ENCODE measurements around the gene ABCA12. TPM values are rescaled to one million over a fixed set of nuclear protein-coding genes. Genes with fewer than 3 reads are reported as not detected.

ABCA12 gene
- polyA plus RNA-seq, 1 donor = 0.06 TPM

DNA sequence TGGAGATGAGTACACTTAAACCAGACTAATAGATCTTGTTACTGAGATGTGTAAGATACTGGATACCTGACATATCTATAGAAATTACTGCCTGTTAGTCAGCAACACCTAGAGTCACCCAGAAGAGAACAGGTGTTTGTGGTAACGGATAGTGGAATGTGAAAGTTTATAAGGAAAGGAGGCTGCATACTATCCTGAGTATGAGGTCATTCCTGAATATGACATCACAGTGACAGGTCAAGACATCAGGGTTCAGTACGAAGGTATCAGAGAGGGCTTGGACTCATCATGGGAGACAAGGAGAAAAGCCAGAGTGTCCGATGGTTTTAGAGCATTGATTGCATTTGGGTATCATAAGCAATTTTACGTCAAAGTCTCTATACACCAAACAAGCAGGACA is 55.3 kb downstream of the ABCA12 start:
- Histone ChIP-seq H3K27ac (ENCODE audit: low read length) (no peak overlapping the region), H3K36me3 (ENCODE audit: control insufficient read depth, insufficient read depth, low read length) (no peaks in the 10 kb centered on the region), H3K9me3 (ENCODE audit: control insufficient read depth, low read depth, low read length) (no peaks in the 10 kb centered on the region), H3K27me3 (ENCODE audit: control insufficient read depth, insufficient read depth, low read length) (no peaks in the 10 kb centered on the region), H3K4me3 (ENCODE audit: low read length) (no peak overlapping the region), H3K4me1 (ENCODE audit: control insufficient read depth, insufficient read depth, low read length) (no peaks in the 10 kb centered on the region)
- DNase-seq = no peak
- 80% methylated on average over 1 of the region's 4 CpGs for WGBS (ENCODE audit: insufficient coverage, low lambda C conversion rate)

- no peaks in the 10 kb centered on the region for H3K9me3 ChIP-seq (ENCODE audit: control insufficient read depth, low read depth, low read length)
- no peaks in the 10 kb centered on the region for H3K36me3 ChIP-seq (ENCODE audit: control insufficient read depth, insufficient read depth, low read length)
- H3K4me1 ChIP-seq (ENCODE audit: control insufficient read depth, insufficient read depth, low read length) = no peaks in the 10 kb centered on the region
- no peak overlapping the region for H3K4me3 ChIP-seq (ENCODE audit: low read length)
- no peak overlapping the region for H3K27ac ChIP-seq (ENCODE audit: low read length)
- no peaks in the 10 kb centered on the region for H3K27me3 ChIP-seq (ENCODE audit: control insufficient read depth, insufficient read depth, low read length)
- DNase-seq = no peak
These were observed 56.0 kb downstream of the ABCA12 start for GRCh38 chr2:215082446-215082845.

- no peak for DNase-seq
- H3K36me3 ChIP-seq (ENCODE audit: control insufficient read depth, insufficient read depth, low read length) = no peaks in the 10 kb centered on the region
- H3K9me3 ChIP-seq (ENCODE audit: control insufficient read depth, low read depth, low read length) = no peaks in the 10 kb centered on the region
- 100% methylated on average over 1 of the region's 4 CpGs for WGBS (ENCODE audit: insufficient coverage, low lambda C conversion rate)
- no peak overlapping the region for H3K4me3 ChIP-seq (ENCODE audit: low read length)
- H3K27me3 ChIP-seq (ENCODE audit: control insufficient read depth, insufficient read depth, low read length) = no peaks in the 10 kb centered on the region
- H3K27ac ChIP-seq (ENCODE audit: low read length) = no peak overlapping the region
- no peaks in the 10 kb centered on the region for H3K4me1 ChIP-seq (ENCODE audit: control insufficient read depth, insufficient read depth, low read length)
These were observed 57.9 kb downstream of the ABCA12 start for GRCh38 chr2:215080545-215080944.

DNA sequence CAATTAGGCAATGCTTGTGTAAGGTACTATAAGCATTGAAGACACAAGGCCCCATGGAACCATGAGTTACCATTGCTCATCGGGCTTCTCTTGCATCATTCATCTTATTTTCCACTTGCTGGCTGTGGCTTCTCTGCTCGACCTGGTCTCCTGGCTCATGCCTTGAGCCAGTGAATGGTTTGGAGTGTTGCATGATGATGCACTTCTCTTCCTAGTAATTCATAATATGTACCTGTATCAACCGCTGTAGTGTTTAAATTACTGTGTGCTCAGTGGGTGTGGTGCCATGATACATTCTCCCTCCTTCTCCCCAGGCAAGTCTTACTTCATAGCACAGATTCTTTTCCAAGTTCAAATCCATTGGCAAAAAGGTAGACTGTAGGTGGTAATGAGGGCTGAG is 66.8 kb downstream of the ABCA12 start:
- Histone ChIP-seq H3K4me3 (ENCODE audit: low read length) (no peak overlapping the region), H3K9me3 (ENCODE audit: control insufficient read depth, low read depth, low read length) (no peaks in the 10 kb centered on the region), H3K4me1 (ENCODE audit: control insufficient read depth, insufficient read depth, low read length) (no peaks in the 10 kb centered on the region), H3K27me3 (ENCODE audit: control insufficient read depth, insufficient read depth, low read length) (no peaks in the 10 kb centered on the region), H3K27ac (ENCODE audit: low read length) (no peak overlapping the region), H3K36me3 (ENCODE audit: control insufficient read depth, insufficient read depth, low read length) (no peaks in the 10 kb centered on the region)
- WGBS (ENCODE audit: insufficient coverage, low lambda C conversion rate) = no CpG with 5 or more reads among the region's 3 CpGs
- no peak for DNase-seq

DNA sequence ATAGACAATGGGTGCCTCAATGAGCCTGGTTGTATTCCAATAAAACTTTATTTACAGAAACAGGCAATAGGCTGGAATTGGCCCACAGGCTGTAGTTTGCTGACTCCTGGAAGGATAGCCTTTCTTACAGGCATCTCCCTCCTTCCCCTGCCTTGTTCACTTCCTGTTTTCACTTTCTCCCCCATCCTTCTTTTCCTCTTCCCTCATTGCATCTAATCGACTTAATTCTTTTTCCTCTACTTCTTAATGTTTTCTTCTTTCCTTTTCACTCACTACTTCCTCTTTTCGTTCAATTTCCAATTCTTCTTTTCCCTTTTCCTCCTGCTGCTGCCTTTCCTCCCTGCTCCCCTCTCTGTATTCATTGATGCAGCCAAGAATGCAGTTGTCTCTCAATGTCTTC is 70.0 kb downstream of the ABCA12 start:
- no peaks in the 10 kb centered on the region for H3K4me1 ChIP-seq (ENCODE audit: control insufficient read depth, insufficient read depth, low read length)

DNA sequence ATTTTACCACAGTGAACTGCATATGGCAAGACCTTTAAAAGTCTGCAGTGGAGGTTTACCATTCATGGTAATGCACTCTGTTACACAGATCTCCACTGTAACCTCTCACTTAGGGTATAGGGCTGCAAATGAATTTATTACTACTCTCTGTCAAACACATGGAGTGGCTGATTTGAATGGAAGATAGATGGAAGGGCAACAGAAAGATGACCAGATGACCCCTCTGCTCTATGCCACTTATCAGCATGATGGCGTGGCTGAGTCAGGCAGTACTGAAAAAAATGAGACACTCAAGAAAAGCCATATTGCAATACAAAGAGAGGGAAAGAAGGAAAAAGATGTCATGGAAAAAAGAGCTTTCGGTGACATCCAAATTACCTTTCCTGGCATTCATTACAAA is 72.3 kb downstream of the ABCA12 start:
- Histone ChIP-seq H3K4me1 (ENCODE audit: control insufficient read depth, insufficient read depth, low read length) (no peaks in the 10 kb centered on the region), H3K36me3 (ENCODE audit: control insufficient read depth, insufficient read depth, low read length) (no peaks in the 10 kb centered on the region), H3K4me3 (ENCODE audit: low read length) (no peak overlapping the region), H3K27me3 (ENCODE audit: control insufficient read depth, insufficient read depth, low read length) (no peaks in the 10 kb centered on the region), H3K9me3 (ENCODE audit: control insufficient read depth, low read depth, low read length) (no peaks in the 10 kb centered on the region), H3K27ac (ENCODE audit: low read length) (no peak overlapping the region)
- no peak for DNase-seq
- WGBS (ENCODE audit: insufficient coverage, low lambda C conversion rate) = 33% methylated on average over 1 of the region's 2 CpGs

More for the DNA sequence above, 70.0 kb downstream of the ABCA12 start:
- no peak for DNase-seq
- Histone ChIP-seq H3K4me3 (ENCODE audit: low read length) (no peak overlapping the region), H3K36me3 (ENCODE audit: control insufficient read depth, insufficient read depth, low read length) (no peaks in the 10 kb centered on the region), H3K27me3 (ENCODE audit: control insufficient read depth, insufficient read depth, low read length) (no peaks in the 10 kb centered on the region), H3K27ac (ENCODE audit: low read length) (no peak overlapping the region), H3K9me3 (ENCODE audit: control insufficient read depth, low read depth, low read length) (no peaks in the 10 kb centered on the region)
- 89% methylated on average over 2 of the region's 2 CpGs for WGBS (ENCODE audit: insufficient coverage, low lambda C conversion rate)

- no peak overlapping the region for H3K4me3 ChIP-seq (ENCODE audit: low read length)
These were observed 74.9 kb downstream of the ABCA12 start for GRCh38 chr2:215063526-215063925.

GRCh38 chr2:215060861-215061536 is 77.4 kb downstream of the ABCA12 start:
- H3K27me3 ChIP-seq (ENCODE audit: control insufficient read depth, insufficient read depth, low read length) = no peaks in the 10 kb centered on the region
- no peak overlapping the region for H3K27ac ChIP-seq (ENCODE audit: low read length)
- no peaks in the 10 kb centered on the region for H3K36me3 ChIP-seq (ENCODE audit: control insufficient read depth, insufficient read depth, low read length)
- H3K4me1 ChIP-seq (ENCODE audit: control insufficient read depth, insufficient read depth, low read length) = no peaks in the 10 kb centered on the region
- WGBS (ENCODE audit: insufficient coverage, low lambda C conversion rate) = 67% methylated on average over 1 of the region's 7 CpGs
- H3K9me3 ChIP-seq (ENCODE audit: control insufficient read depth, low read depth, low read length) = no peaks in the 10 kb centered on the region
- H3K4me3 ChIP-seq (ENCODE audit: low read length) = no peak overlapping the region
- no peak for DNase-seq

More at GRCh38 chr2:215063526-215063925, 74.9 kb downstream of the ABCA12 start:
- Histone ChIP-seq H3K27ac (ENCODE audit: low read length) (no peak overlapping the region), H3K36me3 (ENCODE audit: control insufficient read depth, insufficient read depth, low read length) (no peaks in the 10 kb centered on the region), H3K4me1 (ENCODE audit: control insufficient read depth, insufficient read depth, low read length) (no peaks in the 10 kb centered on the region), H3K27me3 (ENCODE audit: control insufficient read depth, insufficient read depth, low read length) (no peaks in the 10 kb centered on the region), H3K9me3 (ENCODE audit: control insufficient read depth, low read depth, low read length) (no peaks in the 10 kb centered on the region)
- WGBS (ENCODE audit: insufficient coverage, low lambda C conversion rate) = no CpG with 5 or more reads among the region's 2 CpGs
- no peak for DNase-seq

DNA sequence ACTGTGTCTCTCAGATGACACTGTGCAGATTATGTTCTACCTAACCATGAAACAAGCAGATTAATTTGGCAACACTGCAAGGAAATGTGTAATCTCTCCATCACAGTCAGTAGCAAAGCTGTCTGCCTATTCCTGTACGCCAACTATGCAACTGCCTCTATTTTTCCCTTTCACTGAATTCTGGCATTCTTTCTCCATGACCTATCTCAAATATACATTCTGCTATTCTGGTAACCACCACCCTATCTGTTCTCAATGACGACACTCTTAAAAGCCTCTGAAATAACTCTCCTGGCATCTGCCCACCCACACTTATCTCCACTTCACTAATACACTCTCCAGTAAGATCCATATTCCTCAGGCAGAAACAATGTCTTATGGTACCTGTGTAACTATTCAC is 78.7 kb downstream of the ABCA12 start:
- WGBS (ENCODE audit: insufficient coverage, low lambda C conversion rate) = no CpG with 5 or more reads among the region's 2 CpGs
- Histone ChIP-seq H3K27me3 (ENCODE audit: control insufficient read depth, insufficient read depth, low read length) (no peaks in the 10 kb centered on the region), H3K36me3 (ENCODE audit: control insufficient read depth, insufficient read depth, low read length) (no peaks in the 10 kb centered on the region), H3K4me1 (ENCODE audit: control insufficient read depth, insufficient read depth, low read length) (no peaks in the 10 kb centered on the region), H3K9me3 (ENCODE audit: control insufficient read depth, low read depth, low read length) (no peaks in the 10 kb centered on the region), H3K4me3 (ENCODE audit: low read length) (no peak overlapping the region), H3K27ac (ENCODE audit: low read length) (no peak overlapping the region)
- DNase-seq = no peak

GRCh38 chr2:215055891-215056290 is 82.5 kb downstream of the ABCA12 start:
- Histone ChIP-seq H3K36me3 (ENCODE audit: control insufficient read depth, insufficient read depth, low read length) (no peaks in the 10 kb centered on the region), H3K4me3 (ENCODE audit: low read length) (no peak overlapping the region), H3K27ac (ENCODE audit: low read length) (no peak overlapping the region), H3K9me3 (ENCODE audit: control insufficient read depth, low read depth, low read length) (no peaks in the 10 kb centered on the region), H3K27me3 (ENCODE audit: control insufficient read depth, insufficient read depth, low read length) (no peaks in the 10 kb centered on the region), H3K4me1 (ENCODE audit: control insufficient read depth, insufficient read depth, low read length) (no peaks in the 10 kb centered on the region)
- no peak for DNase-seq
- WGBS (ENCODE audit: insufficient coverage, low lambda C conversion rate) = 92% methylated on average over 1 of the region's 2 CpGs

DNA sequence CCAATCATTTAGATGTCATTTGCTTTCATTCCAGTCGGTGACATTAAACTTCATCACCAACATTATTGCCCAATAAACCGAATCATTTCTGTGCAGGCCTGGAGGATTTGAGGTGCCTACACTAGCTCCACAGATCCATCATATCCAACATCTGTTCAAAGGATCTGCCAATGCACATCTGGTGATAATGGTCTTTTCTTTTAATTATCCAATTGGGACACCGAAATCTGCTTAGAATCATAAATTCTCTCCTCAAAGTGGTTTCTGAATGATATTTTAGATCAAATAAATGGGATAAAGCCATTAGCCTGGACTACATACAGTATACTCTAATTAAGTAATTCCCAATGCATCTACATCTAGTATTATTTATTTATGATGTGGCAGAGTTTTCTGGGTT is 85.6 kb downstream of the ABCA12 start:
- H3K27ac ChIP-seq (ENCODE audit: low read length) = no peak overlapping the region
- no peak overlapping the region for H3K4me3 ChIP-seq (ENCODE audit: low read length)
- DNase-seq = no peak
- H3K27me3 ChIP-seq (ENCODE audit: control insufficient read depth, insufficient read depth, low read length) = no peaks in the 10 kb centered on the region
- WGBS (ENCODE audit: insufficient coverage, low lambda C conversion rate) = no CpG with 5 or more reads among the region's 3 CpGs
- H3K4me1 ChIP-seq (ENCODE audit: control insufficient read depth, insufficient read depth, low read length) = no peaks in the 10 kb centered on the region
- H3K9me3 ChIP-seq (ENCODE audit: control insufficient read depth, low read depth, low read length) = no peaks in the 10 kb centered on the region
- no peaks in the 10 kb centered on the region for H3K36me3 ChIP-seq (ENCODE audit: control insufficient read depth, insufficient read depth, low read length)
